Stimulated activated CD4-positive, alpha-beta T cell treated with anti-CD3 and anti-CD28 coated beads, TNF-alpha, amount 100 ng/mL, for 24 hours (primary cell): ENCODE results near the gene ADAMTSL5.

Source experiments
- DNase-seq, 3 experiments: peaks; one replicate each; pipeline ENCODE4 v3.0.0-alpha.2; 2020; ENCODE audit warnings: low read depth in 3 of 3

The ADAMTSL5 gene

GRCh38 chr19:1466461-1467214 is 46.2 kb downstream of the ADAMTSL5 start:
- DNase-seq: no peak

GRCh38 chr19:1466018-1466460 is 46.8 kb downstream of the ADAMTSL5 start:
- no peak for DNase-seq

GRCh38 chr19:1465191-1466016 is 47.4 kb downstream of the ADAMTSL5 start:
- no peak for DNase-seq

- DNase-seq: no peak
These were observed 51.0 kb downstream of the ADAMTSL5 start for GRCh38 chr19:1461862-1462261.

- DNase-seq: no peak
These were observed 52.5 kb downstream of the ADAMTSL5 start for GRCh38 chr19:1460033-1460995.

GRCh38 chr19:1459479-1459878 is 53.3 kb downstream of the ADAMTSL5 start:
- no peak for DNase-seq

DNA sequence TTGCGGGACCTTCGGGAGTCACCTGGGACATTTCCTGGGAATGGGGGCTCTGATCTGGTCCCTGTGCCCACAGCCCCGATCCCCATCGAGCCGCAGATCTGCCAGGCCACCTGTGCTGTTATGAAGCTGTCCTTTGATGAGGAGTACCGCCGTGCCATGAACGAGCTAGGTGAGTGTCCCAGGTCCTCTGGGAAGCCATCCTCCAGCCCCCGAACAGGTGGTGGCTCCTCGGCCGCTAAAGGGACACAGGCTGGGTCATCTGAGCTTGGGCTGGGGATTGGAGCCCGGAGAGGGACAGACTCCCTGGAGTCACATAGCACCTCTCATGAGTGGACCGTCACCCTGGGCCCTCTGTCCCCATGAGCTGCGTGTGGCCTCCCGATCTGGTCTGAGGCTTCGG is 54.9 kb downstream of the ADAMTSL5 start:
- no peak for DNase-seq

DNA sequence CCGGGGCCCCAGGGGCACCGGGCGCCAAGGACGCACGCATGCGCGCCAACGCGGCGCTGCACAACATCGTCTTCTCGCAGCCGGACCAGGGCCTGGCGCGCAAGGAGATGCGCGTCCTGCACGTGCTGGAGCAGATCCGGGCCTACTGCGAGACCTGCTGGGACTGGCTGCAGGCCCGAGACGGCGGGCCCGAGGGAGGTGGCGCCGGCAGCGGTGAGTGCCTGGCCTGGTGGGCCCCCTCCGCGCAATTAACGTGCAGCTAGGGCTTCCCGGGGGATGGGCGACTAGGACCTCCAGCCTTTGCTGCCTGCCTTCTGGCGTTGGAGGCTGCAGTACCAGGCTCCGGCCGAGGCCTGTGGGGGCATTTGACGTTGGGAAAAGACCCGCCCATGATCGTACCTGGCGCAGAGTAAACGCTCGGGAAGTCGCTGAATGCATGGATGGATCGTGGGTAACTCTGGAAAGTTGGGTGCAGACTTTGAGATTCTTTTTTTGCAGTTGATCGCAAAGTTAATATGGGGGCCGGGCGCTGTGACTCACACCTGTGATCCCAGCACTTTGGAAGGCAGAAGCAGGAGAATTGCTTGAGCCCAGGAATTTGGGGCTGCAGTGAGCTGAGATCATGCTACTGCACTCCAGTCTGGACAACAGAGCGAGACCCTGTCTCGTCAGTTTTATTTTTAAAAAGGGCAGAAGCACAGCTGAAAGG is 55.6 kb downstream of the ADAMTSL5 start:
- no peak for DNase-seq

- no peak for DNase-seq
These were observed 56.5 kb downstream of the ADAMTSL5 start for GRCh38 chr19:1456121-1456900.

DNA sequence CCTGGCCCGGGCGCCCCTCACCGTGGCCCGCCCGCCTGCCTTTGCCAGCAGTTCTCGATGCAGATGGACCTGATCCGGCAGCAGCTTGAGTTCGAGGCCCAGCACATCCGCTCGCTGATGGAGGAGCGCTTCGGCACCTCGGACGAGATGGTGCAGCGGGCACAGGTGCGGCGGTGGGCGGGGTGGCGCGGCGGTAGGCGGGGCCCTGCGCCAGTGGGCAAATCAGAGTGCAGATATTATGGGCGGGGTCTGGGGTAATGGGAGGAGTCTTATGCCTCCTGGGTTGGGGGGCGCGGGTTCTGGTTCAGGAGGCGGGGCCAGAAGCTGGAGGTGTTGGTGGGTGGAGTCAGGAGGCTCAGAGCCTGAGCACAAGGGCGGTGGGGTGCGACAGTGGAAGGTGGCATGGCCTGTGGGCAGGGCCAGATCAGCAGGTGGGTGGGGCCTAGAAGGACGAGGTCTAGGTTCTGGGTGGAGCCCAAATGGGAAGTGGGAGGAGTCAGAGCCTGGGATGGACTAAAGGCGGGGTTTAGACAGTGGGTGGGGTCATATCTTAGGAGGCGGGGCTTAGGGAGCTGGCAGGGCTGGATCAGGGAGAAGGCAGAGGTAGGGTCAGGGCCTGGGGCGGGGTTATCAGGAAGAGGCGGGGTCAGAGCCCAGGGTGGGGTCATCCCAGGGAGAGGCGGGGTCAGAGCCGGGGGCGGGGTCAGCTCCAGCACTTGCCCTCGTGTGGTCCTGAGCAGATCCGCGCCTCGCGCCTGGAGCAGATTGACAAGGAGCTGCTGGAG is 57.3 kb downstream of the ADAMTSL5 start:
- DNase-seq: peak in 1 of 3 experiments; percentile 64
